ENCODE measurements around the gene PLCD4. TPM values are rescaled to one million over a fixed set of nuclear protein-coding genes. Genes with fewer than 3 reads are reported as not detected.

PLCD4 gene
- total RNA-seq, 1 donor from 2014 or later: 0.86 TPM

DNA sequence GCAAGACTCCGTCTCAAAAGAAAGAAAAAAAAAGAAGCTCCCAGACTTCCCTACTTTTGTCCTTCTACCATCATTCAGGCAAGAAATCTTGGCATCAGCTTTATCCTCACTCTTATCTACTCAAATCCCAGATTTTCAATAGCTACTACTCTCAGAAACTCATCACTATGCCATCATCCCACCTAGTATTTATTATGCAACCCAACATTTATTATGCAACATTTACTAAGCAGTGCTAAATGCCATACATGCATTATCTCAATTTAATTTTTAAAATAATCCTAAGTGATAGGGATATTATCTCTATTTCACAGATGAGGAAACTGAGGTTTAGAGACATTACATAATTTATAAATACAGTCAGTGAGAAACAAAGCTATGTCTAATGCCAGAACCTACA, 43.6 kb upstream of the PLCD4 start:
- H3K27me3 ChIP-seq (ENCODE audit: insufficient read depth, low read length): no peaks in the 10 kb centered on the region
- peaks cover 5% of the 10 kb centered on the region for H3K36me3 ChIP-seq (ENCODE audit: insufficient read depth, low read length)
- no peak for FAIRE-seq
- H3K4me3 ChIP-seq (ENCODE audit: insufficient read depth, low read depth, low read length): no peak overlapping the region
- Mint-ChIP-seq H3K4me3 (ENCODE audit: unreplicated experiment) (no peak overlapping the region), H3K27me3 (ENCODE audit: low read depth, unreplicated experiment) (no peaks in the 10 kb centered on the region), H3K36me3 (ENCODE audit: low read depth, unreplicated experiment) (peaks cover 5% of the 10 kb centered on the region), H3K4me1 (ENCODE audit: low read depth, unreplicated experiment) (no peaks in the 10 kb centered on the region), H3K9me3 (ENCODE audit: unreplicated experiment) (no peaks in the 10 kb centered on the region), H3K27ac (ENCODE audit: unreplicated experiment) (no peak overlapping the region)
- TF ChIP-seq CTCF (IDR thresholded peaks at IDR 0.05; ENCODE audit: insufficient read depth, low read depth, low read length) (no peak), EZH2 (IDR thresholded peaks at IDR 0.05; ENCODE audit: insufficient read depth, low read length) (no peak)
- H2AFZ ChIP-seq (ENCODE audit: low read depth, low read length): no peak overlapping the region
- H3K4me2 ChIP-seq (ENCODE audit: low read length): no peak overlapping the region
- DNase-seq (ENCODE audit: low read depth): no peak
- peaks cover 9% of the 10 kb centered on the region for H3K4me1 ChIP-seq (ENCODE audit: insufficient read depth, low read length)
- no peaks in the 10 kb centered on the region for H4K20me1 ChIP-seq (ENCODE audit: insufficient read depth, low read length)
- H3K79me2 ChIP-seq (ENCODE audit: insufficient read depth, low read length): peaks cover 59% of the 10 kb centered on the region
- no peaks in the 10 kb centered on the region for H3K9me3 ChIP-seq (ENCODE audit: insufficient read depth, low read depth, low read length)
- H3K9ac ChIP-seq (ENCODE audit: low read length): no peak overlapping the region
- no peak overlapping the region for H3K27ac ChIP-seq (ENCODE audit: low read depth, low read length)

- no peaks in the 10 kb centered on the region for H3K27me3 Mint-ChIP-seq (ENCODE audit: low read depth, unreplicated experiment)
- H3K27ac Mint-ChIP-seq (ENCODE audit: unreplicated experiment): no peak overlapping the region
- H2AFZ ChIP-seq (ENCODE audit: low read depth, low read length): no peak overlapping the region
- H4K20me1 ChIP-seq (ENCODE audit: insufficient read depth, low read length): peaks cover 8% of the 10 kb centered on the region
- no peak overlapping the region for H3K4me3 ChIP-seq (ENCODE audit: insufficient read depth, low read depth, low read length)
- no peaks in the 10 kb centered on the region for H3K9me3 ChIP-seq (ENCODE audit: insufficient read depth, low read depth, low read length)
- no peak for DNase-seq (ENCODE audit: low read depth)
- H3K27ac ChIP-seq (ENCODE audit: low read depth, low read length): no peak overlapping the region
- no peak for TF ChIP-seq CTCF (IDR thresholded peaks at IDR 0.05; ENCODE audit: insufficient read depth, low read depth, low read length)
- TF ChIP-seq EZH2 (IDR thresholded peaks at IDR 0.05; ENCODE audit: insufficient read depth, low read length): no peak
- peaks cover 9% of the 10 kb centered on the region for H3K4me1 ChIP-seq (ENCODE audit: insufficient read depth, low read length)
- peaks cover 5% of the 10 kb centered on the region for H3K36me3 ChIP-seq (ENCODE audit: insufficient read depth, low read length)
- peaks cover 81% of the 10 kb centered on the region for H3K79me2 ChIP-seq (ENCODE audit: insufficient read depth, low read length)
- H3K9ac ChIP-seq (ENCODE audit: low read length): no peak overlapping the region
- H3K27me3 ChIP-seq (ENCODE audit: insufficient read depth, low read length): no peaks in the 10 kb centered on the region
- H3K4me1 Mint-ChIP-seq (ENCODE audit: low read depth, unreplicated experiment): peaks cover 10% of the 10 kb centered on the region
- peak overlapping the region; percentile 96 for H3K4me2 ChIP-seq (ENCODE audit: low read length)
- FAIRE-seq: no peak
- H3K36me3 Mint-ChIP-seq (ENCODE audit: low read depth, unreplicated experiment): peaks cover 5% of the 10 kb centered on the region
- H3K9me3 Mint-ChIP-seq (ENCODE audit: unreplicated experiment): no peaks in the 10 kb centered on the region
- H3K4me3 Mint-ChIP-seq (ENCODE audit: unreplicated experiment): no peak overlapping the region
These were observed 41.4 kb upstream of the PLCD4 start for GRCh38 chr2:218566296-218566695.

DNA sequence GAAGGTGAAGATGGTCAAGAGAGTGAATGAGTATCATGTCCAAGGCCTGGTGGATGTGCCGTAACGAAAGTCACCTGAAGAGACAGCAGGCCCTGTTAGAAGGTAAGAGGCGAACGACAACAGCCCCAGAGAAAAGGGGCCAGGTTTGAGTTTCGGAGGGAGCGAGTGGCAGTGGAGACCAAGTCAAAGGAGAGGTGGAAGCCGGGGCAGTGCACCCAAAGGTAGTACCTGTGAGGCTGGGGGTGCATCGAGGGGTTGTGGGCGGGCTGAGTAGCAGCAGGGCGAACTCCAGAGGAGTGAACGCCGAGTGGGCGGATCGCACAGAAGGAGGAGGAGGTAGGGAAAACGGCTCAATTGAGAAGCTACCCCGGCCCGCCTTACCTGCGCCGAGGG, 39.9 kb upstream of the PLCD4 start:
- Histone ChIP-seq H3K4me2 (ENCODE audit: low read length) (peak overlapping the region; percentile 96), H3K9ac (ENCODE audit: low read length) (peak overlapping the region; percentile 96), H3K27me3 (ENCODE audit: insufficient read depth, low read length) (no peaks in the 10 kb centered on the region), H3K4me1 (ENCODE audit: insufficient read depth, low read length) (peaks cover 9% of the 10 kb centered on the region), H3K9me3 (ENCODE audit: insufficient read depth, low read depth, low read length) (no peaks in the 10 kb centered on the region), H2AFZ (ENCODE audit: low read depth, low read length) (peak overlapping the region; percentile 84), H3K27ac (ENCODE audit: low read depth, low read length) (peak overlapping the region; percentile 91), H3K4me3 (ENCODE audit: insufficient read depth, low read depth, low read length) (peak overlapping the region; percentile 94), H4K20me1 (ENCODE audit: insufficient read depth, low read length) (peaks cover 15% of the 10 kb centered on the region), H3K79me2 (ENCODE audit: insufficient read depth, low read length) (peaks cover 96% of the 10 kb centered on the region), H3K36me3 (ENCODE audit: insufficient read depth, low read length) (peaks cover 8% of the 10 kb centered on the region)
- peaks cover 10% of the 10 kb centered on the region for H3K4me1 Mint-ChIP-seq (ENCODE audit: low read depth, unreplicated experiment)
- peaks cover 1% of the 10 kb centered on the region for H3K36me3 Mint-ChIP-seq (ENCODE audit: low read depth, unreplicated experiment)
- H3K27ac Mint-ChIP-seq (ENCODE audit: unreplicated experiment): peak overlapping the region; percentile 75
- DNase-seq (ENCODE audit: low read depth) (peak; percentile 3), FAIRE-seq (no peak)
- H3K4me3 Mint-ChIP-seq (ENCODE audit: unreplicated experiment): peak overlapping the region; percentile 94
- no peaks in the 10 kb centered on the region for H3K9me3 Mint-ChIP-seq (ENCODE audit: unreplicated experiment)
- TF ChIP-seq CTCF (IDR thresholded peaks at IDR 0.05; ENCODE audit: insufficient read depth, low read depth, low read length) (no peak), EZH2 (IDR thresholded peaks at IDR 0.05; ENCODE audit: insufficient read depth, low read length) (no peak)
- no peaks in the 10 kb centered on the region for H3K27me3 Mint-ChIP-seq (ENCODE audit: low read depth, unreplicated experiment)

Measured in astrocyte (in vitro differentiated cells and primary cell).